OCI-LY7 (cell line): ENCODE data around the gene GZMM. TPM values are rescaled to one million over a fixed set of nuclear protein-coding genes. Genes with fewer than 3 reads are reported as not detected.

Experiments used
- BruUV-seq: library from RNA; stranded (reverse); fragments of 400-500 nt; replicated peaks from 2 replicates; lab custom pipeline; 2021; lab: Mats Ljungman, UMichigan
- CTCF ChIA-PET: fragments of 300-600 bp; sonication (Branson Sonifier 250); formaldehyde crosslinking; loops from one replicate; lab custom pipeline; 2022; ENCODE audit warnings: antibody characterized with exemption; ENCODE audit not compliant: unreplicated experiment; lab: Charles Lee
- POLR2A ChIA-PET: fragments of 300-600 bp; sonication (Branson Sonifier 250); formaldehyde crosslinking; loops from one replicate; lab custom pipeline; 2022; ENCODE audit warnings: antibody characterized with exemption; lab: Charles Lee
- DNase-seq: peaks from one replicate; pipeline ENCODE4 v3.0.0-alpha.2; 2015; ENCODE audit warnings: low spot score
- H2AFZ ChIP-seq: fragments of 200-600 bp; sonication (generic), shearing (Covaris generic); 2 replicates; pipeline ENCODE4 v1.6.1; 2014; ENCODE audit warnings: mild to moderate bottlenecking, antibody characterized with exemption, low read length, moderate library complexity
- H3K27ac ChIP-seq: fragments of 200-600 bp; sonication (generic); 2 replicates; pipeline ENCODE4 v1.5.1; 2014; ENCODE audit warnings: mixed run types, low read depth, mild to moderate bottlenecking, moderate library complexity, low read length, inconsistent platforms; ENCODE audit not compliant: poor library complexity, severe bottlenecking
- H3K36me3 ChIP-seq: fragments of 200-600 bp; sonication (generic); 2 replicates; pipeline ENCODE4 v1.6.1; 2014; ENCODE audit warnings: mild to moderate bottlenecking, antibody characterized with exemption, low read length, moderate library complexity, mixed read lengths; ENCODE audit not compliant: insufficient read depth
- H3K4me1 ChIP-seq: fragments of 200-600 bp; sonication (generic); 2 replicates; pipeline ENCODE4 v1.5.1; 2014; ENCODE audit warnings: mild to moderate bottlenecking, low read length; ENCODE audit not compliant: insufficient read depth, poor library complexity, severe bottlenecking
- H3K4me2 ChIP-seq: fragments of 200-600 bp; sonication (generic); 2 replicates; pipeline ENCODE4 v1.6.1; 2014; ENCODE audit warnings: mild to moderate bottlenecking, low read length
- H3K4me3 ChIP-seq: fragments of 200-600 bp; sonication (generic); 2 replicates; pipeline ENCODE4 v1.5.1; 2014; ENCODE audit warnings: mild to moderate bottlenecking, low read depth, low read length; ENCODE audit not compliant: poor library complexity, severe bottlenecking
- H3K79me2 ChIP-seq: fragments of 200-600 bp; sonication (generic); 2 replicates; pipeline ENCODE4 v1.6.1; 2016; ENCODE audit warnings: low read depth, mild to moderate bottlenecking, low read length, moderate library complexity, mixed read lengths; ENCODE audit not compliant: insufficient read depth
- H3K9me2 ChIP-seq: fragments of 200-600 bp; sonication (generic); 2 replicates; pipeline ENCODE4 v1.6.1; 2016; ENCODE audit warnings: mild to moderate bottlenecking, low read length, mixed read lengths; ENCODE audit not compliant: insufficient read depth
- H3K9me3 ChIP-seq: fragments of 200-600 bp; sonication (generic); 2 replicates; pipeline ENCODE4 v1.6.1; 2014; ENCODE audit warnings: mild to moderate bottlenecking, mixed run types, low read length, mixed read lengths
- H4K20me1 ChIP-seq: fragments of 200-600 bp; sonication (generic); 2 replicates; pipeline ENCODE4 v1.6.1; 2014; ENCODE audit warnings: mild to moderate bottlenecking, antibody characterized with exemption, low read length, moderate library complexity, mixed read lengths; ENCODE audit not compliant: insufficient read depth
- CTCF ChIP-seq: fragments of 200-600 bp; sonication (generic); conservative IDR thresholded peaks from 2 replicates; pipeline ENCODE4 v1.5.1; 2014; ENCODE audit warnings: mild to moderate bottlenecking, antibody characterized with exemption, low read length, moderate library complexity, mixed read lengths
- EZH2phosphoT487 ChIP-seq: fragments of 200-600 bp; sonication (generic); IDR thresholded peaks from 2 replicates; pipeline ENCODE4 v1.6.1; 2018; ENCODE audit warnings: low read depth, borderline replicate concordance, mild to moderate bottlenecking, mixed run types, antibody characterized with exemption, low read length, moderate library complexity, mixed read lengths
- intact Hi-C: fragments of 100-400 bp; cut with micrococcal nuclease; formaldehyde crosslinking; loops from one replicate; pipeline ENCODE4 v1.10.0; 2022; ENCODE audit not compliant: unreplicated experiment
- total RNA-seq, 2 experiments: library from RNA; depleted of rRNA in 1 of 2; stranded (reverse); fragments of >200 nt in 1 of 2; shearing (Covaris generic) in 1 of 2; gene quantifications; 2 replicates each; pipeline ENCODE4 v1.2.3, GENCODE V29; 2014 to 2022

GZMM gene
- total RNA-seq, 2 experiments from 2014 or later: not detected

DNA sequence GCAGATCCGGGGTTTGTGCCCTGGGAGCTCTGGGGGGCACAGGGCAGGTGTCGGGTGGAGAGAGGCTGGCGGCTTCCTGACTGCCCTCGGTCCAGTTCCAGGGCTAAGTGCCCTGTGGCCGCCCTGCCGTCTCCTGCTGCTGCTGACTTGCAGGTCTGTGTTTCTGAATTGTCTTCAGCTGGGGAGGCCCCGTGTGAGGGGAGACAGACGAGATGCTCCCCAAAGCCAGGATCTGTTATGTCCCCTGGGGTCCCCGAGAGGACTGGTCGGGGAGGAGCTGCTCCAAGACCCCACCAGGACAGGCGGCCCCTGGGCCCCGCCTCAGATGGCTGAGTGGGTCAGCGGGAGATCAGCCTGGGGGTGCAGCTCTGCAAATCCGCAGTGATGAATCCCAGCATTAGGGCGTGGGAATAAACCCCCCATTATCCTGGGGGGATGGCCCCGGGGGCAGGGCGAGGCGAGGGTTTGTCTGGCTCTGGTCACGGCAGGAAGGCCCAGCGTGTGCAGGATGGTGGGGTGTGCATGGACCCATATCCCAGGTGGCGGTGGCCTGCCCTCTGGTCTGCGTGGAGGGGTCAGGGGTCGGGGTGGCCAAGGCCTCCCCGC, 50.5 kb downstream of the GZMM start:
- no peaks in the 10 kb centered on the region for H3K79me2 ChIP-seq
- TF ChIP-seq EZH2phosphoT487 (no peak), CTCF (no peak)
- no TSS peak for BruUV-seq
- H3K36me3 ChIP-seq: no peaks in the 10 kb centered on the region
- H3K27ac ChIP-seq: no peak overlapping the region
- no peaks in the 10 kb centered on the region for H3K9me2 ChIP-seq
- H3K4me3 ChIP-seq: no peak overlapping the region
- ChIA-PET CTCF (no interaction called here), POLR2A (no interaction called here)
- no peaks in the 10 kb centered on the region for H3K9me3 ChIP-seq
- no peaks in the 10 kb centered on the region for H4K20me1 ChIP-seq
- no peak overlapping the region for H2AFZ ChIP-seq
- intact Hi-C loops: no loop called here
- no peak for DNase-seq
- no peaks in the 10 kb centered on the region for H3K4me1 ChIP-seq
- no peak overlapping the region for H3K4me2 ChIP-seq

GRCh38 chr19:595326-596262, 51.7 kb downstream of the GZMM start:
- H3K27ac ChIP-seq: no peak overlapping the region
- H3K4me1 ChIP-seq: no peaks in the 10 kb centered on the region
- no TSS peak for BruUV-seq
- TF ChIP-seq EZH2phosphoT487 (no peak), CTCF (no peak)
- ChIA-PET CTCF (no interaction called here), POLR2A (no interaction called here)
- no peak overlapping the region for H3K4me2 ChIP-seq
- H4K20me1 ChIP-seq: no peaks in the 10 kb centered on the region
- no peak for DNase-seq
- intact Hi-C loops: no loop called here
- H2AFZ ChIP-seq: no peak overlapping the region
- H3K36me3 ChIP-seq: no peaks in the 10 kb centered on the region
- no peak overlapping the region for H3K4me3 ChIP-seq
- H3K9me3 ChIP-seq: no peaks in the 10 kb centered on the region
- H3K9me2 ChIP-seq: no peaks in the 10 kb centered on the region
- H3K79me2 ChIP-seq: no peaks in the 10 kb centered on the region

DNA sequence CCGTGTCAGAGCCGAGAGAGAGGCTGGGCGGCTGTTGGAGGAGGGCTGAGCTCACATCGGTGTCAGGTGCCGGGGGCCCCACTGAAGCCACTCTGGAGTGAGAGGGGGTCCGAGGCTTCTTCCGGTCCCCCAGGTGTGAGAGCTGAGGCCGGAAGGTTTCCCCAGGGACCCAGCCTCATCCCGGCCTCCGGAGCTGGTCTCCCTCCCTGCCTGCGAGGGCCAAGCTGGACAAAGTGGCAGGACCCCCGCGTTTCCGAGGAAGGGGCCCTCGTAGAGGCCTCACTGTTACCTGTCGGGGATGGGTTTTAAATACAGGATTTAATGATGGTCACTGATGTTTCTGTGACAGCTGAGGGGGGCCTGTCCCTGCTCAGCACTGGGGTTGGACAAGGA, 52.4 kb downstream of the GZMM start:
- Histone ChIP-seq H3K4me2 (no peak overlapping the region), H2AFZ (no peak overlapping the region), H3K79me2 (no peaks in the 10 kb centered on the region), H3K27ac (no peak overlapping the region), H3K36me3 (no peaks in the 10 kb centered on the region), H3K4me3 (no peak overlapping the region), H3K9me2 (no peaks in the 10 kb centered on the region), H3K9me3 (no peaks in the 10 kb centered on the region), H3K4me1 (no peaks in the 10 kb centered on the region), H4K20me1 (no peaks in the 10 kb centered on the region)
- CTCF ChIA-PET: no interaction called here
- no TSS peak for BruUV-seq
- DNase-seq: no peak
- TF ChIP-seq EZH2phosphoT487: no peak
- no peak for TF ChIP-seq CTCF
- intact Hi-C loops: no loop called here
- POLR2A ChIA-PET: no interaction called here
